Esophagus squamous epithelium (tissue), 4 donors: ENCODE data around the gene LSM10.

ENCODE experiments used
- CTCF ChIP-seq, 6 experiments: fragments of 450-650 bp in 4 of 6; fragments of 200-600 bp in 2 of 6; sonication (generic) in 2 of 6; IDR thresholded peaks; one replicate each; pipeline ENCODE4 v1.5.1; 2016 to 2019; ENCODE audit warnings: antibody characterized with exemption in 6 of 6, mild to moderate bottlenecking in 4 of 6, moderate library complexity in 4 of 6
- POLR2A ChIP-seq, 4 donors: fragments of 450-650 bp; IDR thresholded peaks; one replicate each; pipeline ENCODE4 v1.6.1; 2017; ENCODE audit warnings: antibody characterized with exemption in 4 of 4, mild to moderate bottlenecking in 4 of 4, moderate library complexity in 3 of 4

GRCh38 chr1:36400825-36401601, 3.3 kb upstream of the LSM10 start:
- peak in 1 of 4 donors; percentile 34 for TF ChIP-seq POLR2A (IDR thresholded peaks at IDR 0.05)
- no peak for TF ChIP-seq CTCF (IDR thresholded peaks at IDR 0.05)
